HG02884 (cell line): ENCODE results near the gene HDAC4.
"Not testable (repeated sequence)": the region's sequence is repeated elsewhere in the genome, so short reads cannot be mapped to it uniquely, and the experiment has no call there.

Experiments
- ATAC-seq: cut with Tn5 transposase; IDR thresholded peaks from one replicate; pipeline ENCODE4 v1.9.1; 2021; ENCODE audit warnings: mild to moderate bottlenecking, moderate library complexity; ENCODE audit not compliant: unreplicated experiment

The HDAC4 gene

GRCh38 chr2:239400596-239401066 is at the start of gene HDAC4:
HDAC4 (minus strand) TSS chr2:239401020; CDS start chr2:239352699, 48,321 bp downstream.
- no peak for ATAC-seq

GRCh38 chr2:239449468-239449867 is 48.6 kb upstream of the HDAC4 start:
- not testable (repeated sequence) for ATAC-seq

DNA sequence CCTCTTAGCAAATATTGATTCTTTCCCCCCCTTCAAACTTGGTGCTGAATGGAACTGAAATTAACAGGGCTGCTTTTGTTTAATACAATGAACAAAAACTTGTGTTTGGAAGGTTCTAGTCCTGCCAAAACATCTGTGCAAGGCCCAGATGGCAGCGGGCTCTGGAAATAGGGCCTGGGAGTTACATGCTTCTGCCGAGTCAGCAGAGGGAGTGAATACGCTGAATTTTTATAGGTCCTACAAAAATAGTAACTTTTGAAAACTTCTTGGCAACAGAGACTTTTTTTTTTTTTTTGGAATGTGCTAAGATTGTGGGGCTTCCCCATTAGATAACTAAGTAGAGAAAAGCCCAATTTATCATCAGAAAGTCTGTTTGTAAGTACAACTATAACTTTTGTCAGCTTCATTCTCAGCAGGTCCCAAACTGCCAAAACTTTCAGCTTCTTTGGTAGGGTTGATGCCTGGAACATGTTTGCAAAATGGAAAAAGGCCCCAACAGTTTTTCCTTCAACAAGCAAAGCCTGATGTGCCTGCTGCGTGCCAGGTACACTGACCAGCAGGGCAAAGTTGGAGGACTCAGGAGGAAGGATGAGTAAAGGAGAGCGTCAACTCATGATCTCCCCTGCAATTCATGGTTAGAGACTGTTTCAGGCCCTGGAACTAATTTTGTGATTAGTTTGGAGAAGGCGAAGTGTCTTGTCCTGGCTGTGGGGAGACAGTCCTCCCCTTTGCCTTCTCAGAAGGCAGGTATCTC is 45.1 kb upstream of the HDAC4 start:
- ATAC-seq: no peak

- ATAC-seq: no peak
Observed at GRCh38 chr2:239444626-239445577, 44.1 kb upstream of the HDAC4 start.

GRCh38 chr2:239443666-239444567 is 43.1 kb upstream of the HDAC4 start:
- ATAC-seq: no peak

- no peak for ATAC-seq
Observed at GRCh38 chr2:239443102-239443620, 42.3 kb upstream of the HDAC4 start.

- ATAC-seq: no peak
Observed at GRCh38 chr2:239442192-239442591, 41.4 kb upstream of the HDAC4 start.

DNA sequence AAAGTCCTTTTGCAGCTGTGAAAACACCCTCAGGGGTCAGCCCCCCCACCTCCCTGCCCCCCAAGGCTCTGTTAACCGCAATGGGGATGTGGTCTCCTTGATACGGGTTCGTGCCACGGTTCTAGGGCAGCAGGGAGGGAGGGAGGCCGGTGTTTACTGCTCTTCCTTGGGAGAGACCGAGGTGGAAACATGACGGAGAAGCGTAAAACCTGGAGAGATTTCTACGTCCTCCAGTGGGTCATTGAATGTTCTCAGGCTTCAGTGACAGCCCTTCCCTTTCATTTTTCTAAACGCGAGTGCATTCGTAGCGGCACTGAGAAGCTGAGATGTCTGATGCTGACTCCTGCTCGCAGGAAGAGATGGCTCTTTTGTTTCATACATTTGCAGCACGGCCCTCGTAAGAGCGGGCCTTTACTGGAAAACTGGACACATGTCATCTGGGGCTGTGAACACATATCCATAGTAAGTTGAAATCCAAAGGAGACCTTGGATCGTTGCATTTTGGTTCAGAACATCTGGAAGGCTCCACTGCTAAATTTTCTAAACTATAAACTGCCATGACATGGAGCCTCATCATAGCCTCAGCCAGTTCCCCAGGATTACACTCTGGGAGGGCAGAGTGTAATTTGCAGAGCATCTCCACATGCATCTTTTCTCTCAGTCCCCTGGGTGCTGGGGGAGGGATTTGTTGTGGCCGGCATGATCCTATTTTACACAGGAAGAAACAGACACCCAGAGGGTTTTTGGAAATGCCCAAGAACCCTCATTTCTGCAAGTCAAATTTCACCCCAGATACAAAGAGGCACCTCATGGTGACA is 40.6 kb upstream of the HDAC4 start:
- no peak for ATAC-seq

- ATAC-seq: no peak
Observed at GRCh38 chr2:239440511-239440959, 39.7 kb upstream of the HDAC4 start.

DNA sequence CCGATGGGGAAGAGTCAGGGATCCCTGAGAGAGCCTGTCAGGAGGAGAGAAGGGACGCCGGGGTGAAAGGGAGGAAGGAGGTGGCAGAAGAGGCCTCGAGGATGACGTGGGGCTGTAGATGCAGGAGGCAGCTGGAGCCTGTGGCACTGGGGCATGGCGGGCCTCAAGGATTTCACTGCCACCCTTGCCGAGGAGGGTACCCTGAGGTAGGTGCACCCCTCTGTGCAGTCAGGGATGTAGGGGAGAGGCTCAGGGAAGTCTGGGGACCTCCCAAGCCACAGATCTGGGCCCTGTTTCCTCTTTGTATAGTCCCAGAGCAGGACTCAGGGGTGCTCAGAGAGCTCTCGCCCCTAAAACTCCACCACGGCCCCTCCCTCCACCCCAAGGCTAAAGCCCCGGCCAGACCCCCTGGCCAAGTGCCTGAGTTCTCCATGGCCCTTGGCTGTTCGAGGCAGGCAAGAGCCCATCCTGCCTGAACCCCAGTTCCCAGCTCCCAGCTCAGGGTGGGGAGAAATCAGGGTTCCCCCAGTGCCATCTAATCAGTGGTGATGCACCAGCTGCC is 39.0 kb upstream of the HDAC4 start:
- ATAC-seq: no peak

DNA sequence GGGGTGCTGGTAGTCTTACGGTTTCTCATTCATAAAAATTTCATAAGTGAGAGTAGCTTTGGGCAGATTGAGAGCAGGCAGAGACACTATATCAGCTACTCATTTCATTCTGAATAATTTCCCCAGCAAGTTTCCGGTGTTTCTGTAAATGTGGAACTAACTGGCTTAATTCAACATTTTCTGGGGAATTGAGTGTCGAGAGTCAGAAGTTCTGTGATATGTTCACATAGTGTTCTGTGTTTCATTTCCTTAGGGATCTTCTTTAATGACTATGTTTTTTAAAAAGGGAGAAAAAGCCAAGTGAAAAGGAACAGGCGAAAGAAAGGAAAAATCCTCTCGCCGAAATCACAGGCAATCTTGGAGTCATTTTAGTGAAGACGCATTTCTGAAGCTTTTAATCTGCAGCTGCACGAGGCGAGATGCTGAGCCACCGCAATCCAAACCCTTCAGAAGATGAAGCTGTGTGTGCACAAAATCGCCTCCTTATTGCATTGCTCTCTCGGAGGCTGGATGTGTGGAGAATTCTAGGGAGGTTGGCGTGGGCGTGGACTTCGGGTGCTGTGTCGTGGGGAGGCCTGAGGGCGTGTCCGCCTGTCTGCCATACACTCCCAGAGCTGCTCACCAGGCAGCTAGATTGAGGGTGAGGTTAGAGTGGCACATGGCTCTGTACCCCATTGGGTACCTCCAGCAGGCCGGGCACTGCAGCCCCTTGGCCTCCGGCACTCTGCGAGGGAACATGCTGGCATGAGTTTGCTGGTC is 38.4 kb upstream of the HDAC4 start:
- no peak for ATAC-seq

DNA sequence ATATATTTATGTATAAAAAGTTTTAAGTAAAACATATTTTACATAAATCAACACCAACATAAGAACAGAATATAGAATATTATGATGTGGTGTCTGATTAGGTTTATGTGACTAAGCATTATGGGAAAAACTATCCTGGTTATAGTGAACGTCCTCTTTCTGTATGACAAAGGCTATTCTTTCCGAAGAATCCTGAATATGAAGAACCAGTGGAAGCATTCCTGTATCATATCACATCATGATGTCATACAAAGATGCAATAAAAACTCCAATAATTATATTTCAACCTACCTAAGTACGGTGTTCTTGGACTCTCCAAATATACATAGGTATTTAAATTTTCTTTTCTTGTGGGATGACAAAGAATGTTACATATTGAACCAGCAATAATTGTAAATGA is 37.5 kb upstream of the HDAC4 start:
- ATAC-seq: no peak

DNA sequence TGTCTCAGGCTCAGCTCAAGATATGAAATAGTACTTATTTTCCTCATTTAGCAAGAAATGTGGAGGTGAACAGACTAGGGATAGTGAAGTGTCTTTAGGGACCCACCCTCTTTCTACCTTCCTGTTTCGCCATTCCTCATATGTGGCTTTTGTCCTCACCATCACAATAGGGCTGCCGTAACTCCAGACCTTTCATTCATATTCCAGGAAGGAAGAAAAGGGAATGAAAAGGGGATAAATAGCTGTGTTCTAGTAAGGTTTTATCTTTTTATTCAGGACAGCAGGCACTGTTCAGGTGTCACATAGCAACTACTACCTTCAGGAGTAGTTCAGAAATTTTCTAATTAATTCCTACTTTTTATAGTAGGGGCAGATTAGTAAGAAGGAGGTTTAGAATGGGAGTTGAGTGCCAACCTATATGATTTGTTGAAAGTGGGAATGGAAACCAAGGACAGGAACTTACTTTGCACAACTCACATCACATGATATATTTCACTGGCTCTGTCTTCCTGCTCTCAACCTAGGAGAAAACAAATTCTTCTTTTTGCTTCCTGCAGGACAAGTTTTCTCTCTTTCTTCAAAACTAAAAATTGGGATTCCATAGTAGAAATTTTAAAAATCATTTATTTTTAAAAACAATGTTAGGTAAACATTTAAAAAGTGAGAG is 36.0 kb upstream of the HDAC4 start:
- no peak for ATAC-seq

GRCh38 chr2:239436076-239436475 is 35.3 kb upstream of the HDAC4 start:
- no peak for ATAC-seq

DNA sequence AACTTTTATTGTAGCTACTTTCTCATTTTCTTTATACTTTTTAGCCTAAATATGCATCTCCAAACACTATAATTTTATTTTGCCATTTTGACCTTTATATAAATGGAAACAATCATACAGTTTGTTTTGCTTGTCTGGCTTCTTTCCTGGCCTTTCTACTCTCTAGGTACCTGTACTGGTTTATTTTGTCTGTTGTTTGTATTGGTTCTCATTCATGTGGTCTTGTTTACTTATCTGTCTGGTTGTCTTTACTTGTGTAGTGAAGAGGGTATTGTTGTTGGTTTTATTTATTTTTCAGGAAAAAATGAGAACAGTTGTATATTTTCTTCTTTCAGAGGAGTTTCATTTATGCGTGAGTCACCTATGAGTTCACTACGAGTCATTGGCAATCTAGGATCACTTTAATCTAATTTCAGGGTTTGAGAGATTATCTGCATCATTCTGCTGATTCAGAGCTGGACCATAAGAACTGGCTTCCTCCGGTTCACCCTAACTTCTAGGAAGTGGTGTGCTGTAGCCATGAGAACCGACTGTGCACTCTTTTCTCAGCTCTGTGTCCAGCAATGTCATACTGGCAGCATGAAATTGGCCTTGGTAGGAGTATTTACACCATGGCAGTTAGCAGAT is 33.1 kb upstream of the HDAC4 start:
- ATAC-seq: no peak

GRCh38 chr2:239432174-239432573 is 31.4 kb upstream of the HDAC4 start:
- ATAC-seq: no peak

DNA sequence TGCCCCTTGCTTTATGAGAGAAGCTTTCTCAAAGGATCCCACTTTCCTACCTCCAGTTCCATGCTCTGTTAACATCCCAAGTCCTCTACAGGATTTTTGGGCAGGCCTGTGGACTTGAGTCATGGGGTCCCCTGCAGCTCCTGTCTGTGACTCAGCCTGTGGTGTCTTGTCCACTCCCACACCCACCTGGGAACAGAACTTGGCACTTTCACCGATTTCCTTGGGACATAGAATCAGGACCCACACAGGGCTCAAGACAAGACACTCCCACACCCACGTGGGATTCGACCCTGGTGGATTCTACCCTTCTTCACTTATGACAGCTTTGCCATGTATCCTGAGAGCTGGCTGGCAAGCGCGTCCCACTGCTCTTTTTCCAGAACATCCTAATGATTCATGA is 30.7 kb upstream of the HDAC4 start:
- no peak for ATAC-seq
